Measurements from ENCODE around the gene GPR143. TPM values are rescaled to one million over a fixed set of nuclear protein-coding genes. Genes with fewer than 3 reads are reported as not detected.

Gene GPR143
- total and polyA plus RNA-seq, 7 experiments from 2014 or later: 0.20 TPM; not detected in 6

- no peak for ATAC-seq
- POLR2A ChIA-PET: no interaction called here
These were observed 16.4 kb downstream of the GPR143 start for GRCh38 chrX:9749146-9749692.

GRCh38 chrX:9747644-9748043, 18.0 kb downstream of the GPR143 start:
- H3K4me1 Mint-ChIP-seq: peaks cover 12 to 20% (median 17%) of the 10 kb centered on the region in 7 donors
- no peak overlapping the region for H3K4me3 Mint-ChIP-seq
- POLR2A ChIA-PET: no interaction called here

More at GRCh38 chrX:9749146-9749692, 16.4 kb downstream of the GPR143 start:
- Histone ChIP-seq H3K27me3 (ENCODE audit: control insufficient read depth in 2 of 2, insufficient read depth in 2 of 2, low read length in 2 of 2) (no peaks in the 10 kb centered on the region), H3K9me3 (ENCODE audit: control insufficient read depth in 2 of 3, low read length in 3 of 3) (no peaks in the 10 kb centered on the region), H3K36me3 (ENCODE audit: control insufficient read depth in 2 of 3, insufficient read depth in 3 of 3, low read length in 3 of 3) (no peaks in the 10 kb centered on the region), H3K27ac (ENCODE audit: low read depth, low read length) (no peak overlapping the region), H3K4me3 (ENCODE audit: low read length) (no peak overlapping the region), H3K4me1 (ENCODE audit: control insufficient read depth in 2 of 2, insufficient read depth in 2 of 2, low read length in 2 of 2) (peaks cover 0 to 3% of the 10 kb centered on the region in 2 donors)
- CTCF ChIA-PET: no interaction called here
- intact Hi-C loops (cut with micrococcal nuclease): no loop called here
- H3K36me3 Mint-ChIP-seq: peaks cover 0 to 11% (median 6%) of the 10 kb centered on the region in 5 donors
- no peak overlapping the region for H3K27ac Mint-ChIP-seq
- H3K4me1 Mint-ChIP-seq: peaks cover 13 to 20% (median 17%) of the 10 kb centered on the region in 7 donors
- H3K9me3 Mint-ChIP-seq: peaks cover 0 to 21% (median 9%) of the 10 kb centered on the region in 11 donors
- peaks cover 0 to 7% (median 0%) of the 10 kb centered on the region in 5 donors for H3K27me3 Mint-ChIP-seq
- DNase-seq: no peak
- no peak overlapping the region for H3K4me3 Mint-ChIP-seq

GRCh38 chrX:9746148-9746888, 19.3 kb downstream of the GPR143 start:
- ChIA-PET POLR2A (no interaction called here), CTCF (no interaction called here)
- Mint-ChIP-seq H3K9me3 (peaks cover 0 to 26% (median 9%) of the 10 kb centered on the region in 11 donors), H3K4me3 (peak overlapping the region in 1 of 10 donors; percentile 30), H3K4me1 (peaks cover 11 to 20% (median 17%) of the 10 kb centered on the region in 7 donors), H3K27me3 (peaks cover 0 to 3% (median 0%) of the 10 kb centered on the region in 5 donors), H3K27ac (no peak overlapping the region), H3K36me3 (peaks cover 0 to 11% (median 6%) of the 10 kb centered on the region in 5 donors)
- no peaks in the 10 kb centered on the region for H3K9me3 ChIP-seq (ENCODE audit: control insufficient read depth in 2 of 3, low read length in 3 of 3)
- H3K4me3 ChIP-seq (ENCODE audit: low read length): no peak overlapping the region
- H3K27me3 ChIP-seq (ENCODE audit: control insufficient read depth in 2 of 2, insufficient read depth in 2 of 2, low read length in 2 of 2): no peaks in the 10 kb centered on the region
- H3K36me3 ChIP-seq (ENCODE audit: control insufficient read depth in 2 of 3, insufficient read depth in 3 of 3, low read length in 3 of 3): no peaks in the 10 kb centered on the region
- peaks cover 0 to 3% of the 10 kb centered on the region in 2 donors for H3K4me1 ChIP-seq (ENCODE audit: control insufficient read depth in 2 of 2, insufficient read depth in 2 of 2, low read length in 2 of 2)
- ATAC-seq (no peak), DNase-seq (no peak)
- H3K27ac ChIP-seq (ENCODE audit: low read depth, low read length): no peak overlapping the region
- intact Hi-C loops (cut with micrococcal nuclease): no loop called here

More at GRCh38 chrX:9747644-9748043, 18.0 kb downstream of the GPR143 start:
- Histone ChIP-seq H3K27ac (ENCODE audit: low read depth, low read length) (no peak overlapping the region), H3K36me3 (ENCODE audit: control insufficient read depth in 2 of 3, insufficient read depth in 3 of 3, low read length in 3 of 3) (no peaks in the 10 kb centered on the region), H3K4me3 (ENCODE audit: low read length) (no peak overlapping the region), H3K4me1 (ENCODE audit: control insufficient read depth in 2 of 2, insufficient read depth in 2 of 2, low read length in 2 of 2) (peaks cover 0 to 3% of the 10 kb centered on the region in 2 donors), H3K27me3 (ENCODE audit: control insufficient read depth in 2 of 2, insufficient read depth in 2 of 2, low read length in 2 of 2) (no peaks in the 10 kb centered on the region), H3K9me3 (ENCODE audit: control insufficient read depth in 2 of 3, low read length in 3 of 3) (no peaks in the 10 kb centered on the region)
- Mint-ChIP-seq H3K36me3 (peaks cover 0 to 11% (median 6%) of the 10 kb centered on the region in 5 donors), H3K27ac (no peak overlapping the region), H3K27me3 (peaks cover 0 to 5% (median 0%) of the 10 kb centered on the region in 5 donors), H3K9me3 (peaks cover 0 to 26% (median 9%) of the 10 kb centered on the region in 11 donors)
- DNase-seq (no peak), ATAC-seq (no peak)
- CTCF ChIA-PET: interaction anchor here (0.6 kb wide), 1 partner anchor 383 kb away, joined by 3 read pairs; no protein-coding TSS in a partner anchor
- intact Hi-C loops (cut with micrococcal nuclease): no loop called here

- intact Hi-C loops (cut with micrococcal nuclease): no loop called here
- H3K27ac ChIP-seq (ENCODE audit: low read depth, low read length): no peak overlapping the region
- H3K36me3 ChIP-seq (ENCODE audit: control insufficient read depth in 2 of 3, insufficient read depth in 3 of 3, low read length in 3 of 3): no peaks in the 10 kb centered on the region
- Mint-ChIP-seq H3K27me3 (peaks cover 0 to 3% (median 0%) of the 10 kb centered on the region in 5 donors), H3K27ac (peak overlapping the region in 3 of 9 donors; percentile 45 to 78 (median 62)), H3K4me3 (peak overlapping the region in 9 of 10 donors; percentile 14 to 65 (median 57)), H3K36me3 (peaks cover 0 to 11% (median 6%) of the 10 kb centered on the region in 5 donors), H3K9me3 (peaks cover 0 to 26% (median 9%) of the 10 kb centered on the region in 11 donors), H3K4me1 (peaks cover 11 to 20% (median 17%) of the 10 kb centered on the region in 7 donors)
- ChIA-PET POLR2A (no interaction called here), CTCF (no interaction called here)
- H3K4me1 ChIP-seq (ENCODE audit: control insufficient read depth in 2 of 2, insufficient read depth in 2 of 2, low read length in 2 of 2): peaks cover 0 to 3% of the 10 kb centered on the region in 2 donors
- peak; percentile 41 for ATAC-seq
- H3K4me3 ChIP-seq (ENCODE audit: low read length): no peak overlapping the region
- no peaks in the 10 kb centered on the region for H3K9me3 ChIP-seq (ENCODE audit: control insufficient read depth in 2 of 3, low read length in 3 of 3)
- H3K27me3 ChIP-seq (ENCODE audit: control insufficient read depth in 2 of 2, insufficient read depth in 2 of 2, low read length in 2 of 2): no peaks in the 10 kb centered on the region
- no peak for DNase-seq
These were observed 20.1 kb downstream of the GPR143 start for GRCh38 chrX:9745417-9746115.

- intact Hi-C loops (cut with micrococcal nuclease): no loop called here
- Histone ChIP-seq H3K4me1 (ENCODE audit: control insufficient read depth in 2 of 2, insufficient read depth in 2 of 2, low read length in 2 of 2) (no peaks in the 10 kb centered on the region), H3K36me3 (ENCODE audit: control insufficient read depth in 2 of 3, insufficient read depth in 3 of 3, low read length in 3 of 3) (no peaks in the 10 kb centered on the region), H3K9me3 (ENCODE audit: control insufficient read depth in 2 of 3, low read length in 3 of 3) (no peaks in the 10 kb centered on the region), H3K27me3 (ENCODE audit: control insufficient read depth in 2 of 2, insufficient read depth in 2 of 2, low read length in 2 of 2) (no peaks in the 10 kb centered on the region), H3K4me3 (ENCODE audit: low read length) (no peak overlapping the region), H3K27ac (ENCODE audit: low read depth, low read length) (no peak overlapping the region)
- Mint-ChIP-seq H3K4me3 (no peak overlapping the region), H3K27ac (no peak overlapping the region), H3K4me1 (no peaks in the 10 kb centered on the region), H3K9me3 (peaks cover 0 to 5% (median 0%) of the 10 kb centered on the region in 11 donors), H3K36me3 (peaks cover 0 to 6% (median 0%) of the 10 kb centered on the region in 5 donors), H3K27me3 (peaks cover 0 to 5% (median 3%) of the 10 kb centered on the region in 5 donors)
- no peak for ATAC-seq
- CTCF ChIA-PET: no interaction called here
- POLR2A ChIA-PET: no interaction called here
- DNase-seq: no peak
These were observed 26.5 kb downstream of the GPR143 start for GRCh38 chrX:9739130-9739529.

- H3K4me1 Mint-ChIP-seq: no peaks in the 10 kb centered on the region
- CTCF ChIA-PET: no interaction called here
- Histone ChIP-seq H3K36me3 (ENCODE audit: control insufficient read depth in 2 of 3, insufficient read depth in 3 of 3, low read length in 3 of 3) (no peaks in the 10 kb centered on the region), H3K4me3 (ENCODE audit: low read length) (no peak overlapping the region), H3K9me3 (ENCODE audit: control insufficient read depth in 2 of 3, low read length in 3 of 3) (no peaks in the 10 kb centered on the region), H3K4me1 (ENCODE audit: control insufficient read depth in 2 of 2, insufficient read depth in 2 of 2, low read length in 2 of 2) (no peaks in the 10 kb centered on the region), H3K27ac (ENCODE audit: low read depth, low read length) (no peak overlapping the region), H3K27me3 (ENCODE audit: control insufficient read depth in 2 of 2, insufficient read depth in 2 of 2, low read length in 2 of 2) (no peaks in the 10 kb centered on the region)
- H3K36me3 Mint-ChIP-seq: no peaks in the 10 kb centered on the region
- no peak overlapping the region for H3K4me3 Mint-ChIP-seq
- DNase-seq: no peak
- H3K27me3 Mint-ChIP-seq: peaks cover 0 to 5% (median 4%) of the 10 kb centered on the region in 5 donors
- intact Hi-C loops (cut with micrococcal nuclease): no loop called here
- ATAC-seq: no peak
- no peak overlapping the region for H3K27ac Mint-ChIP-seq
- POLR2A ChIA-PET: no interaction called here
- H3K9me3 Mint-ChIP-seq: peaks cover 0 to 3% (median 0%) of the 10 kb centered on the region in 11 donors
These were observed 27.5 kb downstream of the GPR143 start for GRCh38 chrX:9738151-9738550.
